ENCODE measurements around the gene POLG2. TPM values are rescaled to one million over a fixed set of nuclear protein-coding genes. Genes with fewer than 3 reads are reported as not detected.

Gene POLG2
- total and polyA plus RNA-seq, 2 donors from 2014 or later, result 9.0 to 18.4 TPM

DNA sequence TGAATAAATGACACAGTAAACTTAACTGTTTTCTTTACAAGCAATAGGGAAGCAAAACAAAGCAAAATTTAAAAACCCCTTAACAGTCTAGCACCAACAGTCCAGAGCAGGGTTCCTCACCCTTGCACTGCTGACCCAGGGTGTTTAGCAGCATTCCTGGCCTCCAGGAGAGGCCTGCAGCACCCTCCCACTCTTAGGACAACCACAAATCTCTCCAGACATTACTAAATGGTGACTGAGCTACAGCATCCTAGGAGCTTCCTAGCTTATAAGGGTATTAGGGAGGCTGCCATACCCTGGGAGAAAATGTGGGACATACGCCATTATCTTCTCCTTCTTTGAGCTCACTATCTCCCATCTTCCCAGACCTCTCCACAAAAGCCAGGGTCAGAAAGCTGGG, 15.9 kb downstream of the POLG2 start:
- DNase-seq (no peak), FAIRE-seq (no peak)
- Histone ChIP-seq H3K4me1 (ENCODE audit: control insufficient read depth in 2 of 3, insufficient read depth in 2 of 3, low read depth in 1 of 3, low read length in 3 of 3) (no peaks in the 10 kb centered on the region), H3K4me3 (ENCODE audit: low read length in 3 of 3) (no peak overlapping the region), H3K27me3 (ENCODE audit: control insufficient read depth, insufficient read depth, low read length) (no peaks in the 10 kb centered on the region), H3K9me3 (ENCODE audit: control insufficient read depth in 2 of 3, insufficient read depth in 1 of 3, low read length in 3 of 3) (no peaks in the 10 kb centered on the region), H3K9ac (ENCODE audit: low read length in 3 of 3) (no peak overlapping the region), H3K36me3 (ENCODE audit: control insufficient read depth in 2 of 3, insufficient read depth in 3 of 3, low read length in 3 of 3) (peaks cover 4 to 11% (median 6%) of the 10 kb centered on the region in 3 donors), H3K27ac (ENCODE audit: low read depth in 2 of 2, low read length in 2 of 2) (no peak overlapping the region)
- intact Hi-C loops (cut with DNase I), result no loop called here
- TF ChIP-seq, protein P1, sequence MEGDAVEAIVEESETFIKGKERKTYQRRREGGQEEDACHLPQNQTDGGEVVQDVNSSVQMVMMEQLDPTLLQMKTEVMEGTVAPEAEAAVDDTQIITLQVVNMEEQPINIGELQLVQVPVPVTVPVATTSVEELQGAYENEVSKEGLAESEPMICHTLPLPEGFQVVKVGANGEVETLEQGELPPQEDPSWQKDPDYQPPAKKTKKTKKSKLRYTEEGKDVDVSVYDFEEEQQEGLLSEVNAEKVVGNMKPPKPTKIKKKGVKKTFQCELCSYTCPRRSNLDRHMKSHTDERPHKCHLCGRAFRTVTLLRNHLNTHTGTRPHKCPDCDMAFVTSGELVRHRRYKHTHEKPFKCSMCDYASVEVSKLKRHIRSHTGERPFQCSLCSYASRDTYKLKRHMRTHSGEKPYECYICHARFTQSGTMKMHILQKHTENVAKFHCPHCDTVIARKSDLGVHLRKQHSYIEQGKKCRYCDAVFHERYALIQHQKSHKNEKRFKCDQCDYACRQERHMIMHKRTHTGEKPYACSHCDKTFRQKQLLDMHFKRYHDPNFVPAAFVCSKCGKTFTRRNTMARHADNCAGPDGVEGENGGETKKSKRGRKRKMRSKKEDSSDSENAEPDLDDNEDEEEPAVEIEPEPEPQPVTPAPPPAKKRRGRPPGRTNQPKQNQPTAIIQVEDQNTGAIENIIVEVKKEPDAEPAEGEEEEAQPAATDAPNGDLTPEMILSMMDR (IDR thresholded peaks at IDR 0.05; ENCODE audit: borderline replicate concordance, extremely low read depth, insufficient read depth), result no peak

GRCh38 chr17:64477849-64478248, 19.0 kb downstream of the POLG2 start:
- no peaks in the 10 kb centered on the region for H3K27me3 ChIP-seq (ENCODE audit: control insufficient read depth, insufficient read depth, low read length)
- H3K36me3 ChIP-seq (ENCODE audit: control insufficient read depth in 2 of 3, insufficient read depth in 3 of 3, low read length in 3 of 3), result peaks cover 0 to 4% (median 3%) of the 10 kb centered on the region in 3 donors
- intact Hi-C loops (cut with DNase I), result no loop called here
- DNase-seq (no peak), FAIRE-seq (no peak)
- no peaks in the 10 kb centered on the region for H3K4me1 ChIP-seq (ENCODE audit: control insufficient read depth in 2 of 3, insufficient read depth in 2 of 3, low read depth in 1 of 3, low read length in 3 of 3)
- no peaks in the 10 kb centered on the region for H3K9me3 ChIP-seq (ENCODE audit: control insufficient read depth in 2 of 3, insufficient read depth in 1 of 3, low read length in 3 of 3)
- TF ChIP-seq, protein P1 (IDR thresholded peaks at IDR 0.05; ENCODE audit: borderline replicate concordance, extremely low read depth, insufficient read depth), result no peak
- no peak overlapping the region for H3K27ac ChIP-seq (ENCODE audit: low read depth in 2 of 2, low read length in 2 of 2)
- H3K4me3 ChIP-seq (ENCODE audit: low read length in 3 of 3), result no peak overlapping the region
- H3K9ac ChIP-seq (ENCODE audit: low read length in 3 of 3), result no peak overlapping the region

GRCh38 chr17:64472564-64472963, 24.3 kb downstream of the POLG2 start:
- no peak overlapping the region for H3K9ac ChIP-seq (ENCODE audit: low read length in 3 of 3)
- H3K27me3 ChIP-seq (ENCODE audit: control insufficient read depth, insufficient read depth, low read length), result no peaks in the 10 kb centered on the region
- intact Hi-C loops (cut with DNase I), result no loop called here
- H3K36me3 ChIP-seq (ENCODE audit: control insufficient read depth in 2 of 3, insufficient read depth in 3 of 3, low read length in 3 of 3), result no peaks in the 10 kb centered on the region
- no peak overlapping the region for H3K4me3 ChIP-seq (ENCODE audit: low read length in 3 of 3)
- H3K4me1 ChIP-seq (ENCODE audit: control insufficient read depth in 2 of 3, insufficient read depth in 2 of 3, low read depth in 1 of 3, low read length in 3 of 3), result no peaks in the 10 kb centered on the region
- no peak overlapping the region for H3K27ac ChIP-seq (ENCODE audit: low read depth in 2 of 2, low read length in 2 of 2)
- DNase-seq (no peak), FAIRE-seq (no peak)
- no peaks in the 10 kb centered on the region for H3K9me3 ChIP-seq (ENCODE audit: control insufficient read depth in 2 of 3, insufficient read depth in 1 of 3, low read length in 3 of 3)
- TF ChIP-seq, protein P1 (IDR thresholded peaks at IDR 0.05; ENCODE audit: borderline replicate concordance, extremely low read depth, insufficient read depth), result no peak

- Histone ChIP-seq H3K9ac (ENCODE audit: low read length in 3 of 3) (no peak overlapping the region), H3K27ac (ENCODE audit: low read depth in 2 of 2, low read length in 2 of 2) (no peak overlapping the region), H3K4me3 (ENCODE audit: low read length in 3 of 3) (no peak overlapping the region), H3K27me3 (ENCODE audit: control insufficient read depth, insufficient read depth, low read length) (no peaks in the 10 kb centered on the region), H3K36me3 (ENCODE audit: control insufficient read depth in 2 of 3, insufficient read depth in 3 of 3, low read length in 3 of 3) (no peaks in the 10 kb centered on the region), H3K4me1 (ENCODE audit: control insufficient read depth in 2 of 3, insufficient read depth in 2 of 3, low read depth in 1 of 3, low read length in 3 of 3) (no peaks in the 10 kb centered on the region), H3K9me3 (ENCODE audit: control insufficient read depth in 2 of 3, insufficient read depth in 1 of 3, low read length in 3 of 3) (no peaks in the 10 kb centered on the region)
- intact Hi-C loops (cut with DNase I), result no loop called here
- TF ChIP-seq, protein P1 (IDR thresholded peaks at IDR 0.05; ENCODE audit: borderline replicate concordance, extremely low read depth, insufficient read depth), result no peak
- no peak for FAIRE-seq
- no peak for DNase-seq
Measured at GRCh38 chr17:64471440-64471839, 25.4 kb downstream of the POLG2 start.

Data from kidney (tissue), 14 donors.